WTC11 (cell line): Measurements from ENCODE around the gene C8B.

Experiments
- ARID4B ChIP-seq: sonication (generic); formaldehyde crosslinking; IDR thresholded peaks from 2 replicates; pipeline ENCODE4 v1.8.0; 2023; ENCODE audit warnings: missing genetic modification reagents, mild to moderate bottlenecking, borderline replicate concordance
- ATF2 ChIP-seq: sonication (generic); formaldehyde crosslinking; IDR thresholded peaks from 2 replicates; pipeline ENCODE4 v1.8.1; 2022; ENCODE audit warnings: low read depth, missing genetic modification reagents, borderline replicate concordance
- ATF6 ChIP-seq: sonication (generic); formaldehyde crosslinking; IDR thresholded peaks from 2 replicates; pipeline ENCODE4 v1.8.1; 2023; ENCODE audit warnings: mild to moderate bottlenecking, missing genetic modification reagents
- CREM ChIP-seq: sonication (generic); formaldehyde crosslinking; IDR thresholded peaks from 2 replicates; pipeline ENCODE4 v1.8.1; 2022; ENCODE audit warnings: mild to moderate bottlenecking, missing genetic modification reagents, moderate library complexity
- CTCF ChIP-seq: fragments of 200-600 bp; IDR thresholded peaks from 2 replicates; pipeline ENCODE4 v1.8.0; 2022; ENCODE audit warnings: antibody characterized with exemption
- FOXK1 ChIP-seq: sonication (generic); formaldehyde crosslinking; IDR thresholded peaks from 2 replicates; pipeline ENCODE4 v1.8.0; 2022; ENCODE audit warnings: mild to moderate bottlenecking, moderate library complexity, missing genetic modification reagents
- GABPB1 ChIP-seq: sonication (generic); formaldehyde crosslinking; IDR thresholded peaks from 2 replicates; pipeline ENCODE4 v1.8.1; 2023; ENCODE audit warnings: mild to moderate bottlenecking, missing genetic modification reagents
- JUN ChIP-seq: sonication (generic); formaldehyde crosslinking; IDR thresholded peaks from 2 replicates; pipeline ENCODE4 v1.8.0; 2023; ENCODE audit warnings: mild to moderate bottlenecking, missing genetic modification reagents
- NR2C2 ChIP-seq: sonication (generic); formaldehyde crosslinking; IDR thresholded peaks from 2 replicates; pipeline ENCODE4 v1.8.0; 2022; ENCODE audit warnings: mild to moderate bottlenecking, missing genetic modification reagents
- NR3C1 ChIP-seq: sonication (generic); formaldehyde crosslinking; conservative IDR thresholded peaks from 2 replicates; pipeline ENCODE4 v1.8.1; 2023; ENCODE audit warnings: low read depth, mild to moderate bottlenecking, missing genetic modification reagents
- OVOL2 ChIP-seq: fragments of 250-450 bp; sonication (Bioruptor Pico); IDR thresholded peaks from 2 replicates; pipeline ENCODE4 v1.9.0; 2021; ENCODE audit warnings: mild to moderate bottlenecking, borderline replicate concordance
- PRDM15 ChIP-seq: sonication (generic); formaldehyde crosslinking; IDR thresholded peaks from 2 replicates; pipeline ENCODE4 v1.8.0; 2022; ENCODE audit warnings: missing genetic modification reagents
- SMAD3 ChIP-seq: sonication (generic); formaldehyde crosslinking; IDR thresholded peaks from 2 replicates; pipeline ENCODE4 v1.8.0; 2022; ENCODE audit warnings: missing genetic modification reagents, mild to moderate bottlenecking, borderline replicate concordance
- ZNF219 ChIP-seq: sonication (generic); formaldehyde crosslinking; IDR thresholded peaks from 2 replicates; pipeline ENCODE4 v1.8.0; 2023; ENCODE audit warnings: missing genetic modification reagents, mild to moderate bottlenecking, borderline replicate concordance

- TF ChIP-seq ARID4B (CRISPR knock-in tag) = no peak
- TF ChIP-seq CREM = no peak
- no peak for TF ChIP-seq FOXK1 (CRISPR knock-in tag)
- TF ChIP-seq PRDM15 (CRISPR knock-in tag) = no peak
- TF ChIP-seq ATF6 (CRISPR knock-in tag) = no peak
- TF ChIP-seq OVOL2 (CRISPR knock-in tag) = no peak
- TF ChIP-seq GABPB1 = no peak
- no peak for TF ChIP-seq SMAD3 (CRISPR knock-in tag)
- TF ChIP-seq CTCF = no peak
- TF ChIP-seq ATF2 (CRISPR knock-in tag) = no peak
- no peak for TF ChIP-seq ZNF219 (CRISPR knock-in tag)
- TF ChIP-seq NR2C2 = no peak
- TF ChIP-seq NR3C1 (CRISPR knock-in tag) = no peak
- TF ChIP-seq JUN (CRISPR knock-in tag) = no peak
Measured at GRCh38 chr1:57007948-57008347, 42.1 kb upstream of the C8B start.
